GM23338 (cell line): Measurements from ENCODE around the gene REC8. TPM values are rescaled to one million over a fixed set of nuclear protein-coding genes. Genes with fewer than 3 reads are reported as not detected.

Experiments
- ATAC-seq: fragments of 200-7000 bp; cut with Tn5 transposase; 3 replicates; pipeline ENCODE4 v1.9.1; 2020
- DNase-seq: peaks from one replicate; pipeline ENCODE4 v3.0.0-alpha.2; 2015; ENCODE audit warnings: low spot score
- H2AFZ ChIP-seq: fragments of 200-600 bp; sonication (generic); 2 replicates; pipeline ENCODE4 v1.8.0; 2016; ENCODE audit warnings: antibody characterized with exemption, mild to moderate bottlenecking, moderate library complexity
- H3F3A ChIP-seq: fragments of 200-600 bp; sonication (generic); replicated peaks from 2 replicates; pipeline ENCODE4 v1.8.0; 2017; ENCODE audit warnings: antibody characterized with exemption, mixed run types, low read depth
- H3K27ac ChIP-seq: fragments of 200-600 bp; sonication (generic); 2 replicates; pipeline ENCODE4 v1.6.1; 2016; ENCODE audit warnings: low read depth
- H3K27me3 ChIP-seq: fragments of 200-600 bp; sonication (generic); 2 replicates; pipeline ENCODE4 v1.8.0; 2016; ENCODE audit warnings: mild to moderate bottlenecking, mixed run types, moderate library complexity; ENCODE audit not compliant: insufficient read depth
- H3K36me3 ChIP-seq: fragments of 200-600 bp; sonication (generic); 2 replicates; pipeline ENCODE4 v1.8.0; 2016; ENCODE audit warnings: mild to moderate bottlenecking; ENCODE audit not compliant: insufficient read depth
- H3K4me1 ChIP-seq: fragments of 200-600 bp; sonication (generic); 2 replicates; pipeline ENCODE4 v1.8.0; 2016; ENCODE audit warnings: mild to moderate bottlenecking, moderate library complexity; ENCODE audit not compliant: insufficient read depth
- H3K4me2 ChIP-seq: fragments of 200-600 bp; sonication (generic); 2 replicates; pipeline ENCODE4 v1.7.1; 2017; ENCODE audit warnings: mixed run types
- H3K4me3 ChIP-seq: fragments of 200-600 bp; sonication (generic); 2 replicates; pipeline ENCODE4 v1.6.1; 2016; ENCODE audit warnings: mixed run types
- H3K79me2 ChIP-seq: fragments of 200-600 bp; sonication (generic); replicated peaks from 2 replicates; pipeline ENCODE4 v1.8.0; 2017; ENCODE audit warnings: mild to moderate bottlenecking; ENCODE audit not compliant: insufficient read depth
- H3K9me2 ChIP-seq: fragments of 200-600 bp; sonication (generic); 2 replicates; pipeline ENCODE4 v1.8.0; 2017; ENCODE audit not compliant: insufficient read depth
- H4K20me1 ChIP-seq: fragments of 200-600 bp; sonication (generic); replicated peaks from 2 replicates; pipeline ENCODE4 v1.8.0; 2017; ENCODE audit warnings: mild to moderate bottlenecking; ENCODE audit not compliant: insufficient read depth
- H3K27ac Mint-ChIP-seq: 2 replicates; pipeline ENCODE4 v1.8.0; 2020; ENCODE audit warnings: inconsistent platforms, mild to moderate bottlenecking, moderate library complexity, mixed read lengths
- H3K27me3 Mint-ChIP-seq: 3 replicates; pipeline ENCODE4 v1.8.0; 2022; ENCODE audit warnings: low read depth, mild to moderate bottlenecking, moderate library complexity, mixed read lengths, inconsistent platforms; ENCODE audit not compliant: insufficient read depth, poor library complexity
- H3K36me3 Mint-ChIP-seq: 3 replicates; pipeline ENCODE4 v1.8.0; 2021; ENCODE audit warnings: low read depth, mild to moderate bottlenecking, inconsistent platforms, moderate library complexity, mixed read lengths
- H3K4me1 Mint-ChIP-seq: 3 replicates; pipeline ENCODE4 v1.8.0; 2020; ENCODE audit warnings: mild to moderate bottlenecking, inconsistent platforms, mixed read lengths
- H3K4me3 Mint-ChIP-seq: 3 replicates; pipeline ENCODE4 v1.8.0; 2021; ENCODE audit warnings: moderate library complexity, mild to moderate bottlenecking, inconsistent platforms, mixed read lengths
- H3K9me3 Mint-ChIP-seq: 3 replicates; pipeline ENCODE4 v1.8.0; 2020; ENCODE audit warnings: moderate library complexity, mild to moderate bottlenecking, inconsistent platforms, mixed read lengths
- CREB1 ChIP-seq: fragments of 250-450 bp; sonication (Bioruptor Pico); IDR thresholded peaks from 2 replicates; pipeline ENCODE4 v1.5.0; 2020; ENCODE audit warnings: low read depth, mild to moderate bottlenecking, moderate library complexity
- EZH2 ChIP-seq: fragments of 200-600 bp; sonication (generic); IDR thresholded peaks from one replicate; pipeline ENCODE4 v1.8.0; 2017; ENCODE audit warnings: antibody characterized with exemption, mild to moderate bottlenecking, low read depth; ENCODE audit not compliant: unreplicated experiment
- JUNB ChIP-seq: IDR thresholded peaks from one replicate; pipeline ENCODE4 v1.6.1; 2016; ENCODE audit warnings: antibody characterized with exemption; ENCODE audit not compliant: unreplicated experiment
- NANOG ChIP-seq: IDR thresholded peaks from 2 replicates; pipeline ENCODE4 v1.6.1; 2016; ENCODE audit warnings: antibody characterized with exemption, borderline replicate concordance
- POLR2AphosphoS5 ChIP-seq: IDR thresholded peaks from 2 replicates; pipeline ENCODE4 v1.6.1; 2016; ENCODE audit warnings: antibody characterized with exemption, low read depth
- STAT1 ChIP-seq: IDR thresholded peaks from one replicate; pipeline ENCODE4 v1.6.1; 2016; ENCODE audit warnings: antibody characterized with exemption; ENCODE audit not compliant: unreplicated experiment
- ZNF114 ChIP-seq: fragments of 250-450 bp; sonication (Bioruptor Pico); IDR thresholded peaks from 2 replicates; pipeline ENCODE4 v1.5.0; 2020; ENCODE audit warnings: mild to moderate bottlenecking, moderate library complexity
- ZNF331 ChIP-seq: fragments of 250-450 bp; sonication (Bioruptor Pico); IDR thresholded peaks from 2 replicates; pipeline ENCODE4 v1.5.0; 2020; ENCODE audit warnings: low read depth, mild to moderate bottlenecking, moderate library complexity
- polyA plus RNA-seq: library from polyadenylated mRNA; unstranded; fragments of >200 nt; fragmentation: Nextera tagmentation; extraction: Ambion mirVana; gene quantifications from 2 replicates; pipeline ENCODE4 v1.2.1, GENCODE V29; 2016
- total RNA-seq: library from RNA; depleted of rRNA; stranded (reverse); fragments of >200 nt; shearing (Covaris generic); gene quantifications from 2 replicates; pipeline ENCODE4 v1.2.3, GENCODE V29; 2014
- TF ChIP-seq, protein P1 (sequence below): IDR thresholded peaks from one replicate; pipeline ENCODE4 v1.6.1; 2018; ENCODE audit warnings: antibody characterized with exemption; ENCODE audit not compliant: unreplicated experiment
- TF ChIP-seq, protein P2 (sequence below), 2 experiments: fragments of 200-600 bp in 1 of 2; sonication (generic) in 1 of 2; conservative IDR thresholded peaks; 2 replicates each; pipeline versions ENCODE4 v1.5.1 to v1.6.1; 2016 to 2017; ENCODE audit warnings: antibody characterized with exemption in 2 of 2, low read depth in 2 of 2, mild to moderate bottlenecking in 2 of 2, moderate library complexity in 1 of 2
- TF ChIP-seq, protein P3 (sequence below): fragments of 250-450 bp; sonication (Bioruptor Pico); IDR thresholded peaks from 2 replicates; pipeline ENCODE4 v1.5.0; 2020; ENCODE audit warnings: mild to moderate bottlenecking, moderate library complexity

The REC8 gene
- total and polyA plus RNA-seq, 2 experiments from 2014 or later, result 25.7 to 36.8 TPM

DNA sequence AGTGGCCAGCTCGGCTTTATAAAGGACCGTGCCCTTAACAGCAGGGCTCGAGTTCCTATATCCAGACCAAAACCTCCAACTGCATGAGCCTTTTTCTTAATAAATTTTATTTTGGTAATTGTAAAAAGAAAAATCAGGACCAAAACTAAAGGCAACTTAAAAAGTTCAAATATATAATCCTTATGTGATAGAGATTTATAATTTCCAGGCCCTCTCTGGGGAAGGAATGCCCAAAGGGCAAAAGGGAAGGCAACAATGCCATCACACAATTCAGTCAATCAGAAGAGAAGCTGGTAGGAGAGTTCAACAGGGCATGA is 17.1 kb downstream of the REC8 start (continued):
- TF ChIP-seq, protein P1, sequence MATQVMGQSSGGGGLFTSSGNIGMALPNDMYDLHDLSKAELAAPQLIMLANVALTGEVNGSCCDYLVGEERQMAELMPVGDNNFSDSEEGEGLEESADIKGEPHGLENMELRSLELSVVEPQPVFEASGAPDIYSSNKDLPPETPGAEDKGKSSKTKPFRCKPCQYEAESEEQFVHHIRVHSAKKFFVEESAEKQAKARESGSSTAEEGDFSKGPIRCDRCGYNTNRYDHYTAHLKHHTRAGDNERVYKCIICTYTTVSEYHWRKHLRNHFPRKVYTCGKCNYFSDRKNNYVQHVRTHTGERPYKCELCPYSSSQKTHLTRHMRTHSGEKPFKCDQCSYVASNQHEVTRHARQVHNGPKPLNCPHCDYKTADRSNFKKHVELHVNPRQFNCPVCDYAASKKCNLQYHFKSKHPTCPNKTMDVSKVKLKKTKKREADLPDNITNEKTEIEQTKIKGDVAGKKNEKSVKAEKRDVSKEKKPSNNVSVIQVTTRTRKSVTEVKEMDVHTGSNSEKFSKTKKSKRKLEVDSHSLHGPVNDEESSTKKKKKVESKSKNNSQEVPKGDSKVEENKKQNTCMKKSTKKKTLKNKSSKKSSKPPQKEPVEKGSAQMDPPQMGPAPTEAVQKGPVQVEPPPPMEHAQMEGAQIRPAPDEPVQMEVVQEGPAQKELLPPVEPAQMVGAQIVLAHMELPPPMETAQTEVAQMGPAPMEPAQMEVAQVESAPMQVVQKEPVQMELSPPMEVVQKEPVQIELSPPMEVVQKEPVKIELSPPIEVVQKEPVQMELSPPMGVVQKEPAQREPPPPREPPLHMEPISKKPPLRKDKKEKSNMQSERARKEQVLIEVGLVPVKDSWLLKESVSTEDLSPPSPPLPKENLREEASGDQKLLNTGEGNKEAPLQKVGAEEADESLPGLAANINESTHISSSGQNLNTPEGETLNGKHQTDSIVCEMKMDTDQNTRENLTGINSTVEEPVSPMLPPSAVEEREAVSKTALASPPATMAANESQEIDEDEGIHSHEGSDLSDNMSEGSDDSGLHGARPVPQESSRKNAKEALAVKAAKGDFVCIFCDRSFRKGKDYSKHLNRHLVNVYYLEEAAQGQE, result no peak
- TF ChIP-seq EZH2 (no peak), JUNB (no peak), STAT1 (no peak), NANOG (no peak)
- TF ChIP-seq, protein P2, sequence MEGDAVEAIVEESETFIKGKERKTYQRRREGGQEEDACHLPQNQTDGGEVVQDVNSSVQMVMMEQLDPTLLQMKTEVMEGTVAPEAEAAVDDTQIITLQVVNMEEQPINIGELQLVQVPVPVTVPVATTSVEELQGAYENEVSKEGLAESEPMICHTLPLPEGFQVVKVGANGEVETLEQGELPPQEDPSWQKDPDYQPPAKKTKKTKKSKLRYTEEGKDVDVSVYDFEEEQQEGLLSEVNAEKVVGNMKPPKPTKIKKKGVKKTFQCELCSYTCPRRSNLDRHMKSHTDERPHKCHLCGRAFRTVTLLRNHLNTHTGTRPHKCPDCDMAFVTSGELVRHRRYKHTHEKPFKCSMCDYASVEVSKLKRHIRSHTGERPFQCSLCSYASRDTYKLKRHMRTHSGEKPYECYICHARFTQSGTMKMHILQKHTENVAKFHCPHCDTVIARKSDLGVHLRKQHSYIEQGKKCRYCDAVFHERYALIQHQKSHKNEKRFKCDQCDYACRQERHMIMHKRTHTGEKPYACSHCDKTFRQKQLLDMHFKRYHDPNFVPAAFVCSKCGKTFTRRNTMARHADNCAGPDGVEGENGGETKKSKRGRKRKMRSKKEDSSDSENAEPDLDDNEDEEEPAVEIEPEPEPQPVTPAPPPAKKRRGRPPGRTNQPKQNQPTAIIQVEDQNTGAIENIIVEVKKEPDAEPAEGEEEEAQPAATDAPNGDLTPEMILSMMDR (conservative IDR thresholded peaks at IDR 0.05; ENCODE audit: low read depth in 2 of 2), result no peak

DNA sequence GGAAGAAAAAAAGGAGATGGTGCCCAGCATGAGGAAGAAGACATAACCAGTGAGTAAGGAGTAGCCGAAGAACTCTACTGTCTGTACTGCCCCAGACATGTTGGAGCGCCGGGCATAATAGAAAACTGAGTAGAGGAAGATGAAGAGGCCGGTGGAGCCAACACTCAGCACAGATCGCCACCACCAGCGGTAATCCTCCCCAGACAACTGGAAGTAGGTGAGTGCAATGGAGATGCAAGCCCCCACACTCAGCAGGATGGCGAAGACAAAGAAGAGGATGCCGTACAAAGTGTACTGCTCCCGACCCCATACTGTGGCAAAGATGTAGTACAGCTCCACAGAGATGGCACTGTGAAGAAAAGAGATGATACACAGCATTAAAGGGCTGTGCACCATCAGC is 17.6 kb downstream of the REC8 start:
- peaks cover 12% of the 10 kb centered on the region for H3K4me1 ChIP-seq
- no peak overlapping the region; the same call in 1 of the 2 replicates for H3K27ac Mint-ChIP-seq
- H3K36me3 Mint-ChIP-seq, result peaks cover 66% of the 10 kb centered on the region
- peak overlapping the region; percentile 96 for H3K4me3 Mint-ChIP-seq
- DNase-seq (no peak), ATAC-seq (no peak)
- peaks cover 13% of the 10 kb centered on the region; the same call in 1 of the 2 replicates for H3K79me2 ChIP-seq
- H4K20me1 ChIP-seq, result peaks cover 6% of the 10 kb centered on the region
- no peaks in the 10 kb centered on the region; the same call in 1 of the 2 replicates for H3K36me3 ChIP-seq
- no peak overlapping the region for H2AFZ ChIP-seq
- peaks cover 21% of the 10 kb centered on the region for H3K4me1 Mint-ChIP-seq
- no peak overlapping the region; the same call in 1 of the 2 replicates for H3K4me3 ChIP-seq
- no peaks in the 10 kb centered on the region for H3K9me2 ChIP-seq
- H3F3A ChIP-seq, result peaks cover 6% of the 10 kb centered on the region
- H3K9me3 Mint-ChIP-seq, result no peaks in the 10 kb centered on the region; the same call in 2 of the 3 replicates
- H3K27me3 Mint-ChIP-seq, result peaks cover 16% of the 10 kb centered on the region
- 0 out of 2 replicates have a peak overlapping the region, but pooled peaks have one; percentile 55 for H3K27ac ChIP-seq
- peak overlapping the region; percentile 74 for H3K4me2 ChIP-seq
- H3K27me3 ChIP-seq, result no peaks in the 10 kb centered on the region
- TF ChIP-seq ZNF331 (CRISPR knock-in tag) (no peak), POLR2AphosphoS5 (no peak), CREB1 (CRISPR knock-in tag) (no peak), NANOG (no peak), EZH2 (no peak), ZNF114 (CRISPR knock-in tag) (no peak)
- TF ChIP-seq, protein P3, sequence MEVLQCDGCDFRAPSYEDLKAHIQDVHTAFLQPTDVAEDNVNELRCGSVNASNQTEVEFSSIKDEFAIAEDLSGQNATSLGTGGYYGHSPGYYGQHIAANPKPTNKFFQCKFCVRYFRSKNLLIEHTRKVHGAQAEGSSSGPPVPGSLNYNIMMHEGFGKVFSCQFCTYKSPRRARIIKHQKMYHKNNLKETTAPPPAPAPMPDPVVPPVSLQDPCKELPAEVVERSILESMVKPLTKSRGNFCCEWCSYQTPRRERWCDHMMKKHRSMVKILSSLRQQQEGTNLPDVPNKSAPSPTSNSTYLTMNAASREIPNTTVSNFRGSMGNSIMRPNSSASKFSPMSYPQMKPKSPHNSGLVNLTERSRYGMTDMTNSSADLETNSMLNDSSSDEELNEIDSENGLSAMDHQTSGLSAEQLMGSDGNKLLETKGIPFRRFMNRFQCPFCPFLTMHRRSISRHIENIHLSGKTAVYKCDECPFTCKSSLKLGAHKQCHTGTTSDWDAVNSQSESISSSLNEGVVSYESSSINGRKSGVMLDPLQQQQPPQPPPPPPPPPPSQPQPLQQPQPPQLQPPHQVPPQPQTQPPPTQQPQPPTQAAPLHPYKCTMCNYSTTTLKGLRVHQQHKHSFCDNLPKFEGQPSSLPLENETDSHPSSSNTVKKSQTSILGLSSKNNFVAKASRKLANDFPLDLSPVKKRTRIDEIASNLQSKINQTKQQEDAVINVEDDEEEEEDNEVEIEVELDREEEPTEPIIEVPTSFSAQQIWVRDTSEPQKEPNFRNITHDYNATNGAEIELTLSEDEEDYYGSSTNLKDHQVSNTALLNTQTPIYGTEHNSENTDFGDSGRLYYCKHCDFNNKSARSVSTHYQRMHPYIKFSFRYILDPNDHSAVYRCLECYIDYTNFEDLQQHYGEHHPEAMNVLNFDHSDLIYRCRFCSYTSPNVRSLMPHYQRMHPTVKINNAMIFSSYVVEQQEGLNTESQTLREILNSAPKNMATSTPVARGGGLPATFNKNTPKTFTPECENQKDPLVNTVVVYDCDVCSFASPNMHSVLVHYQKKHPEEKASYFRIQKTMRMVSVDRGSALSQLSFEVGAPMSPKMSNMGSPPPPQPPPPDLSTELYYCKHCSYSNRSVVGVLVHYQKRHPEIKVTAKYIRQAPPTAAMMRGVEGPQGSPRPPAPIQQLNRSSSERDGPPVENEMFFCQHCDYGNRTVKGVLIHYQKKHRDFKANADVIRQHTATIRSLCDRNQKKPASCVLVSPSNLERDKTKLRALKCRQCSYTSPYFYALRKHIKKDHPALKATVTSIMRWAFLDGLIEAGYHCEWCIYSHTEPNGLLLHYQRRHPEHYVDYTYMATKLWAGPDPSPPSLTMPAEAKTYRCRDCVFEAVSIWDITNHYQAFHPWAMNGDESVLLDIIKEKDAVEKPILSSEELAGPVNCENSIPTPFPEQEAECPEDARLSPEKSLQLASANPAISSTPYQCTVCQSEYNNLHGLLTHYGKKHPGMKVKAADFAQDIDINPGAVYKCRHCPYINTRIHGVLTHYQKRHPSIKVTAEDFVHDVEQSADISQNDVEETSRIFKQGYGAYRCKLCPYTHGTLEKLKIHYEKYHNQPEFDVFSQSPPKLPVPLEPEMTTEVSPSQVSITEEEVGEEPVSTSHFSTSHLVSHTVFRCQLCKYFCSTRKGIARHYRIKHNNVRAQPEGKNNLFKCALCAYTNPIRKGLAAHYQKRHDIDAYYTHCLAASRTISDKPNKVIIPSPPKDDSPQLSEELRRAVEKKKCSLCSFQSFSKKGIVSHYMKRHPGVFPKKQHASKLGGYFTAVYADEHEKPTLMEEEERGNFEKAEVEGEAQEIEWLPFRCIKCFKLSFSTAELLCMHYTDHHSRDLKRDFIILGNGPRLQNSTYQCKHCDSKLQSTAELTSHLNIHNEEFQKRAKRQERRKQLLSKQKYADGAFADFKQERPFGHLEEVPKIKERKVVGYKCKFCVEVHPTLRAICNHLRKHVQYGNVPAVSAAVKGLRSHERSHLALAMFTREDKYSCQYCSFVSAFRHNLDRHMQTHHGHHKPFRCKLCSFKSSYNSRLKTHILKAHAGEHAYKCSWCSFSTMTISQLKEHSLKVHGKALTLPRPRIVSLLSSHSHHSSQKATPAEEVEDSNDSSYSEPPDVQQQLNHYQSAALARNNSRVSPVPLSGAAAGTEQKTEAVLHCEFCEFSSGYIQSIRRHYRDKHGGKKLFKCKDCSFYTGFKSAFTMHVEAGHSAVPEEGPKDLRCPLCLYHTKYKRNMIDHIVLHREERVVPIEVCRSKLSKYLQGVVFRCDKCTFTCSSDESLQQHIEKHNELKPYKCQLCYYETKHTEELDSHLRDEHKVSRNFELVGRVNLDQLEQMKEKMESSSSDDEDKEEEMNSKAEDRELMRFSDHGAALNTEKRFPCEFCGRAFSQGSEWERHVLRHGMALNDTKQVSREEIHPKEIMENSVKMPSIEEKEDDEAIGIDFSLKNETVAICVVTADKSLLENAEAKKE (CRISPR knock-in tag), result no peak
- TF ChIP-seq, protein P2 (conservative IDR thresholded peaks at IDR 0.05; ENCODE audit: low read depth in 2 of 2), result no peak
